ENCODE results near the gene OR6Q1.

OR6Q1 gene

DNA sequence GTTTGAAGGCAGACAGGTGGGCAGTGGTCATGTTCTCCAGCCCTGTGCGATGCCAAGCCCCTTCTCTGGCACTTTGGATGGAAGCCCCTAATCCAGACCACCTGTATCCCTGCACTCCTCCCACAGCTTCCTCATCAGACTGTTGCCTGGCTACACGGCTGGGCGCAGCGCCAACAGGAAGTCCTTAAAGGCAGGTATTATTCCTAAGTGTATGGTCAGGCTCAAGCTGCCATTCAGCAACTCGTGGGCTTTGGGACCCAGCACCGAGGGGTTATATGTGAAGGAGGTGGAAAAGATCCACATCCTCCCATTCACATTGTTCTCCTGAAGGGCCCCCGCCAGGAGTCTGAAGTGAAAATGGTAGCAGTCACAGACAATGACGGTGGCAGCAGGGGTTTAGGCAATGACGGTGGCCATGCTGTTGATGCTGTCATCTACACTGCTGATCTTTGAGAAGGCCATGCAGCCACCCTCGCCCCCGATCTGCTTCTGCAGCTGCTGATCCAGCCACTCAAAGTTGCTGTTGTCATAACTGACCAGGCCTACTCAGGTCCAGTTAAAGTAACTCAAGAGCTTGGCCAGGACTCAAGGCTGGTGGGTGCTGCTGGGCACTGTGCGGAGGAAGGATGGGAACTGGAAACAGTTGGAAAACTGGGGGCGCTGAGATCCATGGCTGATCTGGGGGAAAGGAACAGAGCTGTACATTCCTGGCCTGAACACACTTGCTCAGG lies 27.7 kb downstream of the OR6Q1 start:
- no peak for DNase-seq (ENCODE audit: low read depth, low spot score)

DNA sequence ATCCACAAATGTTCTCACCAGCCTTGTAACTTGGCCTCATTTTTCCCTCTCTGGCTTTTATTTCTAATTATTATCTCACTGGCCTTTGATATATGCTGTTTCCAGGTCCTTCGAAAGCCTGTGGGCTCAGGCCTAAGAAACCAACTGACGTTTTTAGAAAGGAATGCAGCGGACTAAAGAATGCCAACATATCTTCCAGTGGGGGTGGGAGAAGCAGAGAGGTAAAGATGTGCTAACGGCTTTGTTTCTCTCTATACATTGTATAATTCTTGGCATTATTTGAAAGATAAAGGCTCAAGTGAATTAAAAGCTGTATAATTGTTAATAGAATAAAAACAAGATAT lies 28.2 kb downstream of the OR6Q1 start:
- DNase-seq (ENCODE audit: low read depth, low spot score) = no peak

DNA sequence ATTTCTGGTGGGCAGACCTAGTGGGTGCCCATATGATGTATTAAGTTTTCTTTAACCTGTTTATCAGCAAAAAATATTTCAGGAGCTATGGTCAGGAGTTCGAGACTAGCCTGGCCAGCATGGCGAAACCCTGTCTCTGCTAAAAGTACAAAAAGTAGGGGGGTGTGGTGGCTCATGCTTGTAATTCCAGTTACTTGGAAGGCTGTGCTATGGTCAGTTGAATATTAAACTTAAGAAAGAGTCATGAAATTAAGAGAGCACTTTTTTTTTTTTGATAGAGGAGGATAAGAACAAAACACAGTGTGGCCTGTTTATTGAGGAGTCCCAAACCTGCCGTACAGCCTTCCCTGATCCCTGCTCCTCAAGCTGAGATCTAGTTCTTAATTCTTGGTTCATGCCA lies 29.8 kb downstream of the OR6Q1 start:
- DNase-seq (ENCODE audit: low read depth, low spot score) = no peak

DNA sequence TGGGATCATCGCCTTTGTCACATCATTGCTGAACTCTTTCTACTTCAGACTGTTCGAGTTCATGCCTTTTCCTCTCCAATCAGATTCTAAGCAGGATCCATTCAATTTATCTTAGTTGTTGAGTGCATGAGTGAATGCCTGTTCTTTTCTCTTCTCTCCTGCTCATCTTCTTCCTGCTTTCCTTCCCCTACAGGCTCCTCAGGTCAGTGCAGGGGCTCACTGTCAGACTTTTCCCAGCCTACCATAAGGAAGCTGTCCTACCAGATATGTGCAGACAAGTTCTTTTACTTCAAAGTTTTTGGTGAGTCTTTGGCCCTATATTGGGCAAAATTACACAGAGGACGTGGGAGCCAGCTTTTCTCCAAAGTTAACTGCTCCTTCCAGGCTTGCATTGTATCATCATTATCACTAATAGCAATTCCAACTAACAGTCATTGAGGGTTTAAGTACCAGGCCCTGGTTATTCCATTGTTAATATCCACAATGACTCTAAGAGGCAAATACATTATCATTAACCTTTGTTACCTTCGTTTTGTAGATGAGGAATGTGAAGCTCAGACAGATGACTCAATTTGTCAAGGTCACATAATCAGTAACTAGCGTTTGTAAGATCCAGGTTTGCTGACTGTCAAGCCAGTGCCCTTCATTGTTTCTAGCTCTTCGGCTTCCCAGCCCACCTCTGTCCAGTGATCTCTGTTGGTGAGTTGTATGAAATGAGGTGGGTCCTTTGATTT lies 30.4 kb downstream of the OR6Q1 start:
- no peak for DNase-seq (ENCODE audit: low read depth, low spot score)

DNA sequence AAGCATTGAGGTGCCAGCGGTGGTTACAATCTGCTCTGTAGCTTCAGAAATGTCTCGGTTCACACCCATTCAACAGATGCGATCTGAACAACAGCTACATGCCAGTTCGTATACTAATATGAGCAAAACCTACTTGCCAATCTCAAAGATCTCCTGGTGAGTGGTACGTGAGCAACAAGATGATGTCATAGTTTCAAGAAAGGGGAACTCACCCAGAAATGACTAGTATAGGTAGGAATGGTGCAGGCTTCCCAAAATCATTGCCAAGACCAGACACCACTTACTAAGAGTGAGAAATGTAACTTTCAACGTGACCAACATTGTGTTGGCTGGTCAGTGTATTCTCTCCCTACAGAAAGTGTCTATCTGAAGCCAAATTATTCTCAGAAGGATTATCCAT lies 31.1 kb downstream of the OR6Q1 start:
- DNase-seq (ENCODE audit: low read depth, low spot score) = no peak

DNA sequence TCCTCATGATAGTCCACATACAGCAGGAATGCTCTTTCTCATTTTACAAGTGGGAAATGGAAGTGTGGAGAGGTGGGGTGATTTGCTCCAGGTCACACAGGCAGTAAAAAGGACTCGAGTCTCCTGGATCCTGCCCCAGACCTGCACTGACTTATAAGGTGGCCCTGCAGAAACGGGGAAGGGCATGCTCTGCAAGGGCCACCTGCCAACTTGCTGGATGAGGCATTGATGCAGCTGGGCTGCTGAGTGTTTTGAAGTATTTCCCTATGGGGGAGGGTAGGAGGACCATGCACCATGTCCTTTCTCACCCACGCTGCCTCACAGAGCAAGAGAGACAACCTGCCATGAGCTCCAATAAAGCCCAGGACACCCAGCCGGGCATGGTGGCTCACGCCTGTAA lies 36.9 kb downstream of the OR6Q1 start:
- DNase-seq (ENCODE audit: low read depth, low spot score) = no peak

DNA sequence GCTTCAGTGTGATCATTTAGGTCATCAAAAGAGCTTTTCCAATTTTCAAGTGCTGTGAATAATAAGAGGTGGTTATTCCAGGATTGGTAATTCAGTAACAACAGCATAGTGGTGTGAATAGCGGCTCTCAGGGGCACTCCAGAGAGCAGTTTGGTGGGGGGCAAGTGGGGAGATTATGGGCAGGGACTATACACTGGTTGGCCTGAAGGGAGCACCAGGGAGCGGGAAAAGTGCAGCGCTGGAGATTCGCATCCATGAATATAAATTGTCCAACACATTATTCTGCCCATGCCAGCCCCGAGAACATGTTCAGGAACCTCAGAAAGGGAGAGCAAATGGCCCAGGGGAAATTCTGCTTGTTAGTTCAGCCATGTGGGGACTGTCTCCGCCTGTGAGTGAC lies 37.9 kb downstream of the OR6Q1 start:
- no peak for DNase-seq (ENCODE audit: low read depth, low spot score)

DNA sequence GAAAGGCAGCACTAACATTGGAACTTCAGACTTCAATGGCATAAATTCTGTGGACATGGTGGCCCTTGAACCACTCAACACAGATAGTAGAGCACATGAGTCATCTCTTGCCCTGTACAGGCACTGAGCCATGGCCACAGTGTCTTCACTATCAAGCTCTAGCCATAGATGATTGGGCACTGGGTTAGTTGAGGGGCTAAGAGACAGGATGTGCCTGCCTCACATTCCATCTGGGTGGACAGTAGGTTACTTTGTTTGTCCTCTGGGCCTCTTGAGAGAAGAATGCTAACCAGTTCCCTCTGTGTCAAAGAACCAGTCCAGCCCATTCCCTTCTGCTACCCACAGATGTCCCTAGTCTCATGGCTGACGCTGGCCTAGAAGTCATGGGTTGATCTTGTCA lies 39.8 kb downstream of the OR6Q1 start:
- DNase-seq (ENCODE audit: low read depth, low spot score) = no peak

DNA sequence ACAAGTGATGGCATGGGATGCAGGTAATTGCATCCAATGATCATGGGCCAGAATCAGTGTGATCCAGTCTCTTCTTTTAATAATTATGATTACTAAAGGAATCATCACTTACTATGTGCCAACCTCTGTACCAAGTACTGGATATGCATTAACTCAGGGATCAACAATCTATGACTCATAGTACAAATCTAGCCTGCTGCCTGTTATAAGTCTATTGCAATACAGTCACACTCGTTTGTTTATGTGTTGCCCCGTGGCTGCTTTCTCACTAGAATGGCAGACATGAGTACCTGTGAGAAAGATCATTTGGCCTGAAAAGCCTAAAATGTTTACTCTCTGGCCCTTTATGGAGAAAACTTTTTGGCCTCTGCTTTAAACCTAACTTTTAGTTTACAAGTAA lies 45.0 kb downstream of the OR6Q1 start:
- no peak for DNase-seq (ENCODE audit: low read depth, low spot score)

All from activated CD4-positive, CD25-positive, alpha-beta regulatory T cell treated with anti-CD3 and anti-CD28 coated beads, Interleukin-2, amount 50 U/mL, for 16 hours (primary cell).